ENCODE results near the gene AGO4.
"Not testable (repeated sequence)": the region's sequence is repeated elsewhere in the genome, so short reads cannot be mapped to it uniquely, and the experiment has no call there.

AGO4 gene

DNA sequence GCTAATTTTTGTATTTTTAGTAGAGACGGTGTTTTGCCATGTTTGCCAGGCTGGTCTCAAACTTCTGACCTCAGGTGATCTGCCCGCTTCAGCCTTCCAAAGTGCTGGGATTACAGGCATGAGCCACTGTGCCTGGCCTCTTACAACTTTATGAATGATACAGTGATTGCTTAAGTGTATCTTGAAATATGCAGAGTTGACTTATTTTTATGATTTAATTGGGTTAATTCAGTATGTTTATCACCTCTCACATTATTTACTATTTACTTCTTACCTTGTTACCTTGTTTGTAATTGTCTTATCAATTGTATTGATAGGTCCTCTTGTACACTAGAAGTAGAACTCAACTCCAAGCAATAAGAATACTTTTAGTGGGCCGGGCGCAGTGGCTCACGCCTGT lies 4.9 kb downstream of the AGO4 start:
- ATAC-seq, result not testable (repeated sequence)

DNA sequence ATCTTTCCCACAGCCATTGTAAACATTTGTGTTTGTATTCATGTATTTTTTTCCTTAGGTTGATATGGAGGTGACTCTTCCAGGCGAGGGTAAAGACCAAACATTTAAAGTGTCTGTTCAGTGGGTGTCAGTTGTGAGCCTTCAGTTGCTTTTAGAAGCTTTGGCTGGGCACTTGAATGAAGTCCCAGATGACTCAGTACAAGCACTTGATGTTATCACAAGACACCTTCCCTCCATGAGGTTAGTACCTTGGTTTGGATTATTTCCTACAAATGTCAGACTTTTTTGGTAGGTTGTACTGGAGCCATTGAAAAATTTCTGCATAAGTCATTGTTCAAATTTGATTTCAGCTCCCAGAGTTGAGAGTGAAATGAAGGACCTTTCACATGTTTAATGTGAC lies 17.4 kb downstream of the AGO4 start:
- no peak for ATAC-seq

DNA sequence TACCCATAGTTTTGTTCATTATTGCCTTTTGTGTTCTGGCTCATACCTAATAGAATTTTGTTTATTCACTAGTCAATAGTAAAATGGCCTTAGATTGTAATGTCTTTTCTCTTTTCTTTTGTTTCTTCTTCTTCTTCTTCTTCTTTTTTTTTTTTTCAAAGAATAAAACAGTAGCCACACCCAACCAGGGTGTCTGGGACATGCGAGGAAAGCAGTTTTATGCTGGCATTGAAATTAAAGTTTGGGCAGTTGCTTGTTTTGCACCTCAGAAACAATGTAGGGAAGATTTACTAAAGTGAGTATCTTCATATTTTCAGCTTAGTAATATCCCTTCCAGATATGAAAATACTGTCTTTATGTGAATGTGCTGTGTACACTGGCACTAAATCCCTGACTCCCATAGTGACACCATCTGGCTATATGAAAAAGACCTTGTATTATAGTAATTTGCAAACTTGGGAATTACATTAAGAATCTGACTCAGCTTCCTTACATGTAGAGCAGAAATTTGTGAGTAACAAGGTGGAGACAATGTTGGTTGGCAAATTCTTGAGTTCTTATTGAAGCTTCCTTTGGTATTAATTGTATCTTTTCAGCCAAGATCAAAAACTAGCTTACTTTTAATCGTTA lies 24.6 kb downstream of the AGO4 start:
- ATAC-seq, result no peak

DNA sequence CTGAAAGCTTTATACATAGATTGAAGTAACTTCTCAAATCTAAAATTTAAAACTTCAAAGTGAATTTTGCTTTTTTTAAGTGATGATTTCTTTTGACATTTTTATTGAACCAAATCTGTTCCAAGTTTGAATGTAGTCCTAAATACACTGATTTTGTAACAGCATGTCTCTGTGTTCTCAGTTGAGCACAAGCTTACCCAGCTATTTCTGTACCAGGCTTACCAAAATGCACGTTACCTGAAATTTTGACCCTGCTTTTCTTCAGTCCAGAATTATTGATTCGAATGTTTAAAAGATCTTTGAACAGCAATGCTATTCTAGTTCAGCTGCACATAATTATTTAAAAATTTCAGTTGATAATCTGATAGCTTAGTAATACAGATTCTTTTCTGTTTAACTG lies 25.6 kb downstream of the AGO4 start:
- no peak for ATAC-seq

DNA sequence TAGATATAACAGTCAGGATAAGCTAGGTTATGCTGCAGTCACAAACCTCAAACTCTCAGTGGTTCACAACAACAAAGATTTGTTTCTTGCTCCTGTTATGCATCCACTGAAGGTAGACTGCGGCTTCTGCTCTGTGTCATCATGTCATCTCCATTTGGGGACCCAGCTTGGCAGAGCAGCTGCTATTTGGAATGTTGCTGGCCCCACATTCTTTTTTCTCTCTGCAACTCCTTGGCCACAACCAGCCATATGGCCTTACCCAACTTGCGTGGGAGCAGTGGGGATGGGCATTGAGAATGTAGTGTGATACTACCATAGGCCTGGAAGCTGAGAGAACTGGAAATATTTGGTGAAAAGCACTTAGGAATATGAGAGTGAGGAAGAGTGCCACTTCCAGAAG lies 26.4 kb downstream of the AGO4 start:
- ATAC-seq, result no peak

DNA sequence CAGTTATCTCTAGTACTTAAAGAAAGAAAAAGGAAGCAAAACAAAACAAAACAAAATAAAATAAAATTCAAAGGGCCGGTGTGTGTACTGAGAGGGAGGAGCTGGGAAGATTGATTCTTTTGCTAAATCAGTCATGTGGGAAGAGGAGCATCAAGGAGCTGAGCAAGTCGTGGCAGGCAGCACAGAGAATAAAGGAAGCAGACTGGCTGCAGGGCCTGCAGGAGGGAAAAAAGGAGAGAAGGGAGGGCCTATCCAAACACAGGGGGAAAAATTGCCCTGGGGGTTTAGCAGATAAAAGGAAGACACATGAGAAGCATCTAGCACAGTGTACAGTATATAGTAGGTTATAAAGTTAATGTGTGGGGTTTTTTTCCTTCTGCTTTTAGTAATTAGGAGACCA lies 27.6 kb downstream of the AGO4 start:
- ATAC-seq, result no peak

DNA sequence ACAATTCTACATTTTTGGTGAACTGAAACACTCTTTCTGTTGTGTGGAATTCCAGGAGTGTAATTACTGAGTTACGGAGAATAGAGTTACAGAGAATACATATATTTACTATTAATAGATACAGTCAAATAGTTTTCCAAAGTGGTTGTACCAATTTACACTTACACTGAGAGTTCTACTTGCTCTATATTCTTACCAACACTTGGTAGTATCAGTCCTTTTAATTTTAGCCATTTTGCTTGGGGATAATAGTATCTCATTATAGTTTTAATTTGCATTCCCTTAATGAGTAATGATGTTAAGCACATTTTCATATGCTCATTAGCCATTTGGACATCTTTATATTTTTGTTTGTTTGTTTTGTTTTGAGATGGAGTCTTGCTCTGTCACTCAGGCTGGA lies 28.9 kb downstream of the AGO4 start:
- ATAC-seq, result no peak

DNA sequence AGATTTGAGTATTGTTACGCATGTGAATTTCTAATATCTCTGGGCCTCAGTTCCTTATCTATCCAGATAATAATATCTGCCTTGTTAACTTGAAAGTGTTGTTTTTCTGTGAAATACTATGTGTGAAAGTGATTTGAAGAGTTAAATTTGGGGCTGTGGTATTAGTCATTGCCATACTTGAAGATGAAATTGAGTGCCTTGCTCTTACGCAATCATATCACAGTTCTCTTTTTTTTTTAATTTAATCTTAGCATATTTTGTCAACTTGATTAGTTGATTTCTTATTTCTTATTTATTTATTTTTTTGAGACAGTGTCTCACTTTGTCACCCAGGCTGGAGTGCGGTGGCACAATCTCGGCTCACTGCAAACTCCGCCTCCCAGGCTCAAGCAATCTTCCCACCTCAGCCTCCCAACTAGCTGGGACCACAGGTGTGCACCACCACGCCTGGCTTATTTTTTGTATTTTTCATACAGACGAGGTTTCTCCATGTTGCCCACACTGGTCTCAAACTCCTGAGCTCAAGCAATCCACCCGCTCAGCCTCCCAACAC lies 31.0 kb downstream of the AGO4 start:
- no peak for ATAC-seq

DNA sequence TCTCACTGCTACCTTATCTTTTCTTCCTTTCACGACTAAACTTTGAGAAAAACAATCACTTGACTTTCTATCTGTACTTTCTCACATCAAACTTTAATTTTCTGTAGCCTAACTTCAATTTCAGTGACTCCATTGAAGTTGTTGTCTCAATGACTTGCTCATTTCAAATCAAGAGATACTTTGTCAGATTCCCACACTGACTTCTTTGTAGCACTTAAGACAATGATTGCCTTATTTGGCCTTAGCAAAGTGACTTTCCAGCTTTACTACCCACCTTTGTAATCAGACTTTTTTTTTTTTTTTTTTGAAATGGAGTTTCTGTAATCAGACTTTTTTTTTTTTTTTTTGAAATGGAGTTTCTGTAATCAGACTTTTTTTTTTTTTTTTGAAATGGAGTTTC lies 37.0 kb downstream of the AGO4 start:
- no peak for ATAC-seq

DNA sequence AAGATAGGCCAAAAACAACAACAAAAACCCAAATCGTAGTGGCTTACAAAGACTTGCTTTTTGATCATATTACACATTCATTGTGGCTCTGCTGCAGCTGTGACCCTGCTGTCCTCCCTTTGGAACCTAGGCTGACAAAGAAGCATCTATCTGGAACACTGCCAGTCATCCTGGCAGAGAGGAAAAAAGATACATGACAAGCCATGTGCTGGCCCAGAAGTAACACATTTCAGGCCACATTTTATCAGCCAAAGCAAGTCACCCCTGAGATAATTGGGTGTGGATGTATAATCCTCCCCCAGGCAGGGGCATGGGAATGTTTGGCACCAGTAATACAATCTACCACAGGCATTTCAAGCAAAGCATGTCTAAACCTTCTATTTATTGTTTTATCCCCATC lies 38.0 kb downstream of the AGO4 start:
- no peak for ATAC-seq

DNA sequence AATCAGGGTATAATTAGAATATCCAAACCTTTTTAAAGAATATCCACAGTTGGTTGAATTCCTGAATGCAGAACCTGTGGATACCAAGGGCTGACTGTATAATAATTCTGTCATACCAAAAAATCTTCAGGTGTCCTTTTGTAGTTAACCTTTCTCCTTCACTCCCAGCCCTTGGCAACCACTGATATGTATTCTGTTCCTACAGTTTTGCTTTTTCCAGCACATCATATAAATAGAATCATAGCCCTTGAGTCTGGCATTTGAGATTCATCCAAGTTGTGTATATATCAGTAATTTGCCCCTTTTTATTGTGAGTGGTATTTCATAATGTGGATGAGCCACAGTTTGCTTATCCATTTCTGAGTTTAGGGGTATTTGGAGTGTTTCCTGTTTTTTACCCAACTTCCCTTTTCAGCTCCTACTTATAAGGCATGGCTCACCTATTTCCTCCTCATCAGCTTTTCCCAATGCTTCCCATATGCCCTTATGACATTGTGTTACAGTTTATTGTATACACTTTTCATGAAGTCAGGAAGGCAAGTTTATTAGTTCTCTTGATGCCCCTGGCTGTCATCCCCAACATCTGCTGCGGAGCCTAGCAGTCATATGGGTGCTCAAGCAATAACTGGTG lies 40.2 kb downstream of the AGO4 start:
- no peak for ATAC-seq

DNA sequence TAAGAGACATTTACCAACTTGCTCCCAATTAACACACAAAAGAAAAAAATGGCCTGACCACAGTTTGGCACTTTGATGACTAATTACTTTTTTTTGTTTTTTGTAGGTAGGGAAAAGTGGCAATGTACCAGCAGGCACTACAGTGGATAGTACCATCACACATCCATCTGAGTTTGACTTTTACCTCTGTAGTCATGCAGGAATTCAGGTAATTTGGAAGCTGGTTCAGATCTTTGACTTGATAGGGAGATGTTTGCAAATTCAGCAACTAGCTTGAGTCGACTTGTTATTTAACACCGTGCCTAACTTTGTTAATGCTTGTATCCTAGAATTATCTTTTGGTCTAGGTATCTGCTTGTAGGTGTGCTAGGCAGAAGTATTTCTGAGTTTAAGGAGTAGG lies 42.2 kb downstream of the AGO4 start:
- no peak for ATAC-seq

DNA sequence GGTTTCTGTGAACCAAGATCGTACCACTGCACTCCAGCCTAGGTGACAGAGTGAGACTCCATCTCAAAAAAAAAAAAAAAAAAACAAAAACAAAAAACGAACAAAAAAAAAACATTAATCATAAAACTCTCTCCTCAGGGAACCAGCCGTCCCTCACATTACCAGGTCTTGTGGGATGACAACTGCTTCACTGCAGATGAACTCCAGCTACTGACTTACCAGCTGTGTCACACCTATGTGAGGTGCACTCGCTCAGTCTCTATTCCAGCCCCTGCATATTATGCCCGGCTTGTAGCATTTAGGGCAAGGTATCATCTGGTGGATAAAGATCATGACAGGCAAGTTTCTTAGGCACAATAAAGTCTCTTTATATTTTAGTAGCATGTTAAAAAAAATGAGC lies 42.9 kb downstream of the AGO4 start:
- ATAC-seq, result no peak

DNA sequence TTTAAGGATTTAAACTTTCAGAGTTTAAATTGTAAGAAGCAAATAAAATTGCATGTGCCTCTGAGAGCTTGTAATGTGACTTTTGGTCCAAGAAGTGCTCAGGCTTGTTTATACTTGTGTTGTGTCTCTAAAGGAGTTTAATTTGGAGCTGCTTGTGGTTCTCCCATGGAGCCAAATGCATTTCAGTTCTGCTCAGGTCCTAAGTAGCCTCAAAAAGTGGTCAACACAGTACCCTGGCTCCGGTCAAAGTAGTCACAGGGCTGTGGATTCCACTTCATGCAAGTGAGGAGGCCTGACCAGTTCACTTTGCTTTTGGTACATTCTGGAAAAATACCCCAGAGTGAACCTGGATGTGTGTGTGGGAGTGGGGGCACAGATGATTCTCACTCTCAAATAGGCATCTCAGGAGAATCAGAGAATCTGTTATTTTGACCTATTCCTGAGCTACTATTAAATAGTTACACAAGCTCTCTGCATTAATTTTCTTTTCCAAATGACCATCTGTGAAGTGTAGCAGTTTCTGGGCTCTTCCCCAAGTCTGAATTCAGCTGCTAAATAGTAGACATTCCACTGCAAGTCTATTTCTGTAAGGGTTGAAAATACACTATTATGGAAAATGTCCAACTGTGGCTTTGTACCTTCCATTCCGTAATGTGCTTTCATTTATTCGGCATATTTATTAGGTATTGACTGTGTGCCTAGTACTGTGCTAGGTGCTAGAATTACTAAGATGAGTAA lies 43.5 kb downstream of the AGO4 start:
- ATAC-seq, result no peak

DNA sequence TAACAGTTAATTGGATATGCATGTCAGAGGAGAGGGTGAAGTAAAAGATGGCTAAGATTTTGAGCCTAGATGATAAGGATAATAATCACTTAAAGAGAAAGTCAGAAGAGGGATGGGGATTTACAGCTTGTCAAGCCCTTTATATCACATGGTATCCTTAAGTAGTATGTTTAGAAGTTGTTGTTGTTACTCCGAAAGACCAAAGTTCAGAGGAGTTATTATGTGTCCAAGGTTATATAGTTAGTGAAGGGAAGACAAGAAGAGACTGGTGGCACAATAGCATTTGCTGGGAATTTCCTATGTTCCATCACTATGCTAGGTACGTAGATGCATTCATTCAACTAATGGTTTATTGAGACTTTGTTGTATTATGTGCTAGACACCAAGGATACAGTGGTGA lies 44.4 kb downstream of the AGO4 start:
- ATAC-seq, result no peak

DNA sequence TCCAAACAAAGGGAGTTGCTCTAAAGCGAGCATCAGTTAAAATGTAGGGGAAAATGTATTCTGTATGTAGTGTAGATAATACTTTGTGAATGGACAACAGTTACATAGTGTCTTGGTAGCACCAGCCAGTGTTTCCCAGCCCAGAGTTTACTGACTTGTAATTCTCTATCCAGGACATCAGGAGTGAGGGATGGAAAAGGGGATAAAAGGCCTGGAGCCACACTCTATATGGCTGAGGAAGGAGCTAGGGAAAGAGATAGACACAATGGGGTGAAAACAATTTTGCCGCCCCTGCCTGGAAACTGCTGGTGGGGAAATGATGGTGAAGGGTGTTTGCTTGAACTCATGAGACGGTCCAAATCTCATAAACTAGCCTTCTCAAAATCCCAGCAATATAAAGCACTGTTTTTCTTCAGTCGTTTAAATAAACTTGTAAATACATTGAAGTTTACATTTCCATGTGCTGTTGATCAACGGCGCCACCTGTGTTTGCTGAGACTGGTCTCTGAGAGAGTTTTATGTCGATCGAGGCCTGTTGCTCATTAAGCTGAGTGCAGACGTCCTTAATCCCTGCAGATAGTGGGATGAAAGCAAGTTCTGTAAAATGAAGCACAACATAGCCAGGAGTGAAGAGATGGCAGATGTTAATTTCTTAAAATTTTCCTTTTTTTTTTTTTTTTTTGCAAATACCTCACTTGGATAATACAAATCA lies 47.3 kb downstream of the AGO4 start:
- ATAC-seq, result no peak

DNA sequence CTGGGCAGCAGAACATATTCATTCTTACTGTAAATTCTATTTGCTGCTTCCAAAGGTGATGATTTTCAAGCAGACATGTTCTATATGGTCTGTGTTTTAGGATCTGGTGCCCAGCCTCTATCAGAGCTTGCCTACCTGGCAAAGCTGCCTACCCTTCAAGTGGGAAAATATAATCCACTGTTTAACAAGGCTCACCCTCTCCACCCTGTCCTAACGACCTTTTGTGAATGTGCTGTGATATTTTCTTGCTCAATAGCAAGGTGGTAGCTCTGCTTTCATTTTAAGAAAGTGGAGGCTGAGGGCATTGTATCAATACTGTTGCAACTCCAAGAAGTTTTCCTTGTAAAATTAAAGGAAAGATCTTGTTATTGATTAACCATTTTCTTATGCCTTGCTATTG lies 49.1 kb downstream of the AGO4 start:
- no peak for ATAC-seq

DNA sequence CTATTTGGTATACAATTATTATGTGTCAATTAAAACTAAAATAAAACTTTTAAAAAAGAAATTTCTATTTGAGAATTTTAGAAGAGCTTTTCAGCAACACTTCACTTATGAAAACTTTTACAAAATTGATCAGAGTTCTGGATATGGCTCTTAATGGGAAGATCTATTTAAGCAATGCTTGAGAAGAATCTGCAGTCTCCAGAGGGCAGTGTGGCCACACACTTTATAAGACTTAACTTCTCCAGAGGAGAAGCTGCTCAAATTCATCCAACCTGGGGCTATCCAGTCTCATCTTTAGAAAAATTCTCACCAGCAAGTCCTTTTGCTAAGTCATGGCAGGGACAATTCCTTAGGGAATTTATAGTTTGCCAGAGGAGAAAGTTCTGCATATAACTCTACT lies 50.0 kb downstream of the AGO4 start:
- no peak for ATAC-seq

DNA sequence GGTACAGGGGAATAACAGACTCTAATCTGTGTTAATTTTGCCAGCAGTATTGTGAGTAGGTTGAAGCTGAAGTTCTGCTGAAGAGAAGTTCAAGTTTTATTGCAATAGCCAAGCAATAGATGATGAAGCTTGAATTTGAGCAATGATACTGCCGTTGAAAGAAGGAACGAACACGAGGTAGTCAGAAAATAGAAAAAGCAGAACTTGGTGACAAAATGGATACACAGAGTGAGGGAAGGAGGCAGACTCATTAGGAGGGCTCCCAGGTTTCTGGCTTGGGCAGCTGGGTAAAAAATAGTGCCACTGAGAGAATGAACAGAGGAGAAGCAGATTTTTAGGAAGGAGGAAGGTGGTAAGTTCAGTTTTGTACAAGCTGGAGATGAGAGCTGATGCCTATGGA lies 52.9 kb downstream of the AGO4 start:
- no peak for ATAC-seq

DNA sequence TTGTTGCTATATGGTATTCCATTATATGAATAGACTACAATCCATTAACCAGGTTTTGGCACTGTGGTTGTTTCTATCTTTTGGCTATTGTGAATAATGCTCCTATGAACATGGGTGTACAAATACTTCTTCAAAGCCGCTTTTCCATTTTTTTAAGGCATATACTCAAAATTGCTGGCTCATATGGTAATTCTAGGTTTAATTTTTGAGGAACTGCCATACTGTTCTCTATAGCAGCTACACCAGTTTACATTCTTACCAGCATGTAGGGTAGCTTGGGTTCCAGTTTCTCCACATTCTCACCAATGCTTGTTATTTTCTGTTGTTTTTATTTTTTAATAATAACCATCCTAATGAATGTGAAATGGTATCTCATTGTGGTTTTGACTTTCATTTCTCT lies 55.3 kb downstream of the AGO4 start:
- ATAC-seq, result no peak

DNA sequence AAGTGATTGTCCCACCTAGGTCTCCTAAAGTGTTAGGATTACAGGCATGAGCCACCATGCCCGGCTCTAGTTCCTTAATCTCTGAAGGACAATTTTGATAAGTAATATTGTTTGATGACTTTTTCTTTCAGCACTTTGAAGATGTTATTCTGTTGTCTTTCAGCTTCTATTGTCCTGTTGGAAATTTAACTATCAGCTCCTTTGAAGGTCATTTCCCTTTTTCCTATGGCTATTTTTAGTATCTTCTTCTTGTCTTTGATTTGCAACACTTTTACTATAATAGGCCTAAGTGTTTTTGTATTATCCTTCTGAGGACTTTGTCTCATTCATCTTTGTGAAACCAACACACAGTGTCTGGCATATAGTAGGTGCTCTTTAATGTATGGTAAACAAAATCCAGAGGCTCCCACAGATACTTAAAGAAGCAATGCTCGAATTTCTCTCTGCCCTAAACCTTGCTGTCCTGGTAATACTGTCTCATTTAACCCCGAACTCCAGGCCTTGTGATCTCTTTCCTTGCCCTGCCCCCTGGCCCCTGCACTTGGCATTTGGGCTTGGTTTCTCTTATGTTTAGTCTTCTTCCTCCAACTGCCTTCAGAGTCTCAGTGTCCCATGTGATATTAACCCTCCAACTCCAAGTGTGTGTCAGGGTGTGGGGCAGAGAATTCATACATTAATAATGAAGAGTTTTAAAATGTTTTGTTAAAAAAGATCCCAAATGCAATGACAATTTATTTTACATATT lies 56.2 kb downstream of the AGO4 start:
- ATAC-seq, result no peak

DNA sequence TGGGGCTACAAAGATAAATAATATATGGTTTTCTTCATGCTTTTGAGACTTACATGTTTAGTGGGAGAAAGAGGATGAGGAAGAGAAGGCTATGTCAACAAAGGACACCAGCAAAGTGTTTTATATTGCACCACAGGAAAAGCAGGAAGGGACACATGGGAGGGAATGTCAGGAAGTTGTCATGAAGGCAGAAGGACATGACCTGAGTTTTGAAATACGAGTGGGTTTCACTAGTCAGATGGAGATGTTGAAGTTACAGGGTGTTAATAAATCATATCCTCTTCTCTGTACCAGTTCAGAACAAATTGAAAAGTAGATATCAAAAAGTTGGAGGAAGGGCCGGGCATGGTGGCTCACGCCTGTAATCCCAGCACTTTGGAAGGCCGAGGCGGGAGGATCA lies 57.0 kb downstream of the AGO4 start:
- no peak for ATAC-seq

DNA sequence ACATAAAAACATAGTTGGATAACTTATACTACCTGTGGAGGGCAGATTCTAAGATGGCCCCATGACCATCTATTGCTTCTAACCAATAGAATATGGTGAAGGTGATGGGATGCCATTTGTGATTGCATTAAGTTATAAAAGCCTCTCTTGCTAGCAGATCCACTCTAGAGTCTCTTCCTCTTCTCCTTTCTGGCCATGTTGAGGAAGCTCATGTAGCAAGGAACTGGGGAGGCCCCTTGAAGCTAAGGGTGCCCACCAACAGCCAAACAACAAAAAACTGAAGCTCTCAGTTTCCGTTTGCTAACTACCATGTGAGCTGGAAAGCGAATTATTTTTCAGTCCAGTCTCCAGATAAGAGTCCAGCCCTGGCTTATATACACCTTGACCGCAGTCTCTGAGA lies 59.2 kb downstream of the AGO4 start:
- no peak for ATAC-seq

All from activated CD4-positive, CD25-positive, alpha-beta regulatory T cell treated with anti-CD3 and anti-CD28 coated beads, Interleukin-2, amount 50 U/mL, for 24 hours (primary cell).